ENCODE measurements around the gene RAPH1.

- TF ChIP-seq CTCF (IDR thresholded peaks at IDR 0.05; ENCODE audit: insufficient read depth, low read depth, low read length) = no peak
- TF ChIP-seq EZH2 (IDR thresholded peaks at IDR 0.05; ENCODE audit: insufficient read depth, low read length) = no peak
Observed at GRCh38 chr2:203437511-203437910, 97.6 kb downstream of the RAPH1 start.
